Left ventricle myocardium superior (tissue), 1 donor: ENCODE measurements around the gene CD63. TPM values are rescaled to one million over a fixed set of nuclear protein-coding genes. Genes with fewer than 3 reads are reported as not detected.

Experiments used
- ATAC-seq: fragments of 200-7000 bp; cut with Tn5 transposase; one replicate; pipeline ENCODE4 v1.9.1; 2020; ENCODE audit warnings: mild to moderate bottlenecking, moderate library complexity
- DNase-seq: peaks from one replicate; pipeline ENCODE4 v3.0.0-alpha.2; 2020
- intact Hi-C: fragments of 100-400 bp; cut with micrococcal nuclease; formaldehyde crosslinking; loops from one replicate; pipeline ENCODE4 v1.11.0; 2022
- total RNA-seq: library from RNA; stranded (reverse); fragmentation: NEBNext Ultra II Directional; extraction: Animal tissue kit (Norgen Biotek cat#: 25700); gene quantifications from one replicate; pipeline ENCODE4 v1.2.1, GENCODE V29; 2021
- donor health status: DM: no; HTN: yes; CAD: no; lungs with severe emphysema.

Gene CD63
- total RNA-seq, 1 donor from 2014 or later: 733 TPM

DNA sequence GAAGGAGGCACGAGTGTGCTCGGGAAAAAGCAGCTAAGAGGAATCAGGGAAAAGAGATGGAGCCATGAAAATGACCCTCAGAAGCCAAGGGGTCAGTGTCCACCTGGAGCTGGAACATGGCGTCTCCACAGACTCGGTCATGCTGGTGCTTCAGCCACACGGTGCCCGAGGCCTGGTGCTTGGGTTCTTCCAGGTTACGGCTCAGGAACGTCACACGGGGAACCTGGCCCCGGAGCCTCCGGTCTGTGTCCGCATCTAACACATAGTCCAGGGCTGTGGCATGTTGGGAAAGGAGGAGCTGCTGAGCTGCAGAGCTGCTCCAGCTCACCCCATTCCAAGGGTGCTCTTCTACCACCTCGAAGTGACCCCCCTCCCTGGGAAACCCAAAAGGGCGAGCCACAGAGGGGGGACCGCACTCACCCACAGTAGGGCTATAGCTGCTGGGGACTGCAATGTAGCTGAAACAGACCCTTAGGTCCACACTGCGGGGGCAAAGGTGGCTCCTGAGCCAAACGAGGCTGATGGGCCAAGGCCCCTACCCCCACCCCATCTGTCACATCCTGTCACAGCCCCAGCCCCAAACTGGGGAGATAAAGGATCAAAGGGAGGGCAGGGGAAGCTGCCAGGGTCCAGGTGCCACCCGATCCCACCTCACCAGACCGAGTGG is 31.9 kb downstream of the CD63 start:
- intact Hi-C loops: no loop called here
- peak; percentile 22 for DNase-seq
- ATAC-seq: no peak

DNA sequence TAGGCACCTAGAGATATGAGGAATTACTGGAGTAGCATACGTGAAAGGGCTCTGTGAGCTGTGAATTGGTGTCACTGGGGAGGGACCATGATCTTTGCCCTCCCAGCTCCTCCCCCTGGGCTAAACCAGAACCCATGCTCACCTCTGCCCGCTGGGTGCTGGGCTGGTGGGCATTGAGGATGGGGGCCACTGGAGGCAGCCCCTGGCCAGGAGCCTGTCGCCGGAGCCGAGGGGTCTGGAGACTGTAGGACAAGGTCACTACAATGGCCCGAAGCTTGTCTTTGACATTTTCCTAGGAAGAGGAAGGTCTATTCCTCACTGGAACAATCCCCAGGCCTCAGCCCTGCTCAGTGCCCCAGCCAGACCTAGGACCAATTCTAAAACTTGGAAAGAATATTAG is 32.7 kb downstream of the CD63 start:
- ATAC-seq (no peak), DNase-seq (no peak)
- intact Hi-C loops: no loop called here

DNA sequence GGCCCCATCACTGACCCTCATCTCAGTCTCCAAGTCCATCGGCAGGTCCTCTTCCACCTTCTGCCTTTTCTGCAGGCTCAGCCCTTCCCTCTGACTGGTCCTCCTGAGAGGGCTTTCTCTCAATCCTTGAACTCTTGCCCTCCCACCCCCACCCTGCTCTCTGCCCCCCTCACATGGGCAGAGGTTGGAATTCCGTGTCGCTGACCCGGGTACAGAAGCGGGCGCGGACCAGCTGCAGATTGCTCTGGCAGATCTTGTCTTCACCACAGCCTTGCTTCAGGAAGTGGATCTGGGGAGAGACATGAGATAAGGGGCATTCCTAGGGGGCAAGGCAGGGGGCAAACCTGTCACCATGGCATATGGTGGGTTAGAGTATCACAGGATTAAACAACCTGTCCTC is 33.5 kb downstream of the CD63 start:
- ATAC-seq (no peak), DNase-seq (no peak)
- intact Hi-C loops: no loop called here

DNA sequence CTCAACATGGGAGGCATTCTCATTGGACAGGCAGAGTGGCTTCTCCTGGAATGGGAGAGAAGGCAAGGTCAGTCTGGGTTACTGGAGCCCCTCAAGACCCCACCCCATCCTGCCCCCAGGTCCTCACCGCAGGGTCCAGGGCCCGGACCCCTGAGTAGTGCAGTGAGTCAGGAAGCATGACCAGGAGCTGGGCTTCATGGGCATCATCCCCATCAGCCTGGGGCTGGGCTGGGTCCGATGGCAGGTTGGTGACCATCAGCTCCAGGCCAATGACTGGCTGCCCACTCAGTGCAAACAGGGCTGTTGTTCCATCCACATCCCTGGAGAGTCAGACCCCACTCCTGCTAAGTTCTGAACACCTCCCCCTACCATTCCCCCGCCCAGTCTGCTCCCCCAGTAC is 34.2 kb downstream of the CD63 start:
- ATAC-seq (no peak), DNase-seq (no peak)
- intact Hi-C loops: no loop called here

DNA sequence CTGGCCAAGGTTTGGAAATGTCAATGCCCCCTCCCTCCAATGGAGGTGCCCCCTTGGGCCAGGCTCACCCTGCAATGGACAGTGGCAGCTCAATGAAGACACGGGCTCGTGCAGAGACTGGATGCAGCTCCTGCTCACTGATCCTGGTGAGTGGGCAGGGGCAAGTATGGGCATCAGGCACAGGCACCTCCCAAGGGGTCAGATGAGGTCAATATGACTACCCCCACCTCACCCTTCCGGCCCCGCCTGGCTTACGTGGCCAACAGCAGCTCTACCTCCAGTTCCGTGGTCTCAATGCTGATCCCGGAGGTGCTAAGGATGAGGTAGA is 34.7 kb downstream of the CD63 start:
- ATAC-seq: no peak
- no peak for DNase-seq
- intact Hi-C loops: no loop called here

DNA sequence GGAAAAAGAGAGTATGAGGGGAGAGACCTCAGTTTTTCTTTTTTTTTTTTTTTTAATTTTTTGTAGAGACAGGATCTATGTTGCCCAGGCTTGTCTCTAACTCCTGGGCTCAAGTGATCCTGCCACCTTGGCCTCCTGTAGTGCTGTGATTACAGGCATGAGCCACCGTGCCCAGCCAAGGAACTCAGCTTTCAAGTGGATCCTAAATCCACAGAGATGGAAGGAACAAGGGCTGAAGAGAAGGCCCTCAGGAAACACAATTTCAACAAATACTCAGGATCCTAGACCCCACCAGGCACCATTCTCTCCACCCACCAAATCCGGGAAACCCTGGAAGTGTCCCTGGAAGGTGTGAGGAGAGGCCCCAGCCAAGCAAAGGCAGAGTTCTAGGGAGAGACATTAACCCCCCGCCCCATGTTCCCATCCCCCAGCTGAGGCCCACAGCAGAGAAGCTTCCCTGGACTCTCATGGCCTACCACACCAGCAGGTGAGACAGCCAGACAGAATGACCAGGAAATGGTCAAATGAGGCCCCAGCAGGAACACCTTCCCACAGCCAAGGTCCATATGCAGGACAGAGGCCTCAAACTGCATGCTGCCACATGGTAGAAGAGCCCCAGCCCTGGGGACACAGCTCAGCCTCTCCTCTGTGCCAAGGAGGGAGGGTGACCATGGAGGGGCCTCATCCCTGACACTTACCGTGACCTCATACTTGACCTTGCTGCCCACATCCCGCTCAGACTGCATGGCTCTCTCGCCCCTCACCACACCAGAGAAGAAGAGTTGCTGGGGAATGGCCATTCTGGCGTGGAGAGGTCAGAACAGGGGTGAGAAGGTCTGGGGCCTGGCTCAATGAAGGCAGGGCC is 35.3 kb downstream of the CD63 start:
- intact Hi-C loops: no loop called here
- ATAC-seq (no peak), DNase-seq (no peak)

DNA sequence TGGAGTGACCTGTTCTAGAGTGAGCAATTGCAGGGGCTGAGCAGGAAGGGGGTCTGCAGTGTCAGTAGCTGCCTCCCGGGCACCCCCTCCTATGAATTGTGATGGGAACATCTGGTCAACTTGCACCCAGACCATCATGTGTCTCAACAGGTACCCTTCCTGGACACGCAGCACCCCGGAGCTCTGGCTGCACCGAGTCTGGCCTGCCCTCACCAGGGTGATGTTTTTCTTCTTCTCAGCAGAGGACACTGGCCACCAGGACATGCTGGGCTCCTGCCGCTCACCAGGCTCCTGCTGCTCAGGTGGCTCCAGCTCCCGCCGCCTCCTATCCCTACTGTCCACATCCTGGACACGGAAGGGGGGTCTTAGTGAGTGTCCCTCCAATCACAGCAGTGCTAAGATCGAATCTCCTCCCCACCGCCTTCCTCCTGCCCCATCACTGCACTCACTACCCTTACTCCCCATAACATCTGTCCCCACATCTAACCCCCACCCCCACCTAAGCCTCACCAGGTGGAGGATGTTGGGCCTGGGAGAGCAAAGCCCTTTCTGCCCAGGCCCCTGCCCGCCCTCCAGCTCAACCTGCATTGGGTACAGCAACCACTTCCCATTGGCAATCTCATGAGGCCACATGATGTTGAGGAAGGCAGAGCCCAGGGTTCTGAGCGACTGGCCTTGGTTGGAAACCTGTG is 36.0 kb downstream of the CD63 start:
- ATAC-seq: no peak
- intact Hi-C loops: no loop called here
- no peak for DNase-seq

DNA sequence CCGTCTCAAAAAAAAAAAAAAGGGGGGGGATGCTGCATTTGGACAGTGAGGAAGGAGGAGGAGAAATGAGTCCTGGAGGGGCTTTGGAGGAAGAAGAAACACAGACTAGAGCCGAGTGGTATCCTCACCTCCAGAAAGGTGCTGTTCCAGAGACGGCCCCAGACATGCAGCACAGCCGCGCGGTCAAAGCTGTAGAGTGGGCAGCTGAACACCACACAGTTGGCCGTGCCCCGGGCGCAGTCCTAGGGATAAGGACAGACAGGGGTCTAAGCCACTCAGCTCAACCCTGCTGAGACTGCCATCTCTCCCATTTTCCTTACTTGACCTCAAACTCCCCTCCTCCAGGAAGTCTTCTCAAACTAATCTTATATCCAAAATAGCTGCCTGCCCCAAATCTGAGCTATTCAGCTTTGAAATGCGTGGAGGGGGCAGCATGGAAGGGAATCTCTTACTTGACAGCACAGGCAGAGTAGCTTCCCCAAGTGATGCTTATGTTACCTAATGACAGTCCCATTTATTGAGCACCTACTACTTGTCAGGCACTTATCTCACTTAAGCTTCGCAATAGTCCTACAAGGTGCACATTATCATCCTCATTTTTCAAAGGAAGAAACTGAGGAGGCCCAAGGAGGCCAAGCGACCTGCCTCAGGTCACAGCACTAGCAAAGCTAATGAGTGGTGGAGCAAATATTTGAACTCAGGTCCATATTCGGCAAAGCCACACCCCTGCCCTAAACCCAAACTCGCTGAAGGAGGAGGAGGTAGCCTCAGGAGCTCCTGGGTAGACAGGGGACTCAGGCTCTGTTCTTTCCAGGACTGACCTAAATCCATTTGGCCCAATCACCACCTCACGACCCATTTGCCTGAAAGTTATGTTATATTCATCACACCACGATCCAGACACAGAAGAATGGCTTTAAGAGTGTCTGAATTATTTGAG is 39.8 kb downstream of the CD63 start:
- ATAC-seq: no peak
- intact Hi-C loops: no loop called here
- no peak for DNase-seq

DNA sequence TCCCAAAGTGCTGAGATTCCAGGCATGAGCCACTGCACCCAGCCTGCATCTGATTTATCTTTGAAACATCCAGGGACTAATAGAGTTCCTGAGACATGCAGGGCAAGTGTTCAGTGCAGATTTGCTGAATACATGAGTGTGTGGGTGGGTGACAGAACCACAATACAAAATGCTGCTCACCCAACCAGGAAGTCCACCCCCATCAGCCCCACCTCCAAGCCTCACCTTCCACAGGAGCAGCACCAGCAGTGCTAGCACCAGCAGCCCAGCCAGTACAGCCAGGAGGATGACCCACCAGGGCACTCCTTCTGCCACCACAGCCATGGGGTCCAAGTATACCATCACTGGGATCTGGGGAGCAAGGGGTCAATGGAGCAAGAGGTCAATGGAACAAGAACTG is 41.1 kb downstream of the CD63 start:
- ATAC-seq (no peak), DNase-seq (no peak)
- intact Hi-C loops: no loop called here

DNA sequence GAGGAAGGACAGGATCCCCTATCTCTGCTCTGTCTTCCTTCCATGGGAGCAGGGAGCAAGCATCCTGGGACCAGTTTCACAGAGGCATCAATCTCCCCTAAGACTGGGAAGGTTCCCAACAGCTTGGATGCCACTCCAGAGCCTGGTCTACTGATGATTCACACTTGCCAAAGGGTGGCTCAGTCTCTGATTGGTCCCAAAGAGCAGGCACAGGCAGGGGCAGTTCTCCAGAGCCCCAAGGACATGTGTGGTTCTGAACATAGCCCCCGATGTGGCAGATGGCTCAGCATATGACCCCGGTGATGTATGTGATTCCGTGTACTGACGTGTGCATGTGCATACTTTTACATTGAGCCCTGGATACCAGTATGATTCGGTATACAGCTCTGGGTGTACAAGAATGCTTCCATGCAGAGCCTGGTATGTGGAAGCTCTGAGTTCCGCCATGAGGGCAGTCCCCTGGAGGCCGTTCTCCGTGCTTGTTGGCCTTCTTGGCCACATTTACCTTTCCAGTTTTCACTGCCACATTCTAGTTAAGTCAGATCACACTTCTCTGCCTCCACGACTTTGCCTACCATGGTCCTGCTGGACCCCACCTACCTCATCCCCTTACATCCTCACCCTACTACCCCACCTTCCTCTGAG is 42.3 kb downstream of the CD63 start:
- no peak for ATAC-seq
- intact Hi-C loops: no loop called here

DNA sequence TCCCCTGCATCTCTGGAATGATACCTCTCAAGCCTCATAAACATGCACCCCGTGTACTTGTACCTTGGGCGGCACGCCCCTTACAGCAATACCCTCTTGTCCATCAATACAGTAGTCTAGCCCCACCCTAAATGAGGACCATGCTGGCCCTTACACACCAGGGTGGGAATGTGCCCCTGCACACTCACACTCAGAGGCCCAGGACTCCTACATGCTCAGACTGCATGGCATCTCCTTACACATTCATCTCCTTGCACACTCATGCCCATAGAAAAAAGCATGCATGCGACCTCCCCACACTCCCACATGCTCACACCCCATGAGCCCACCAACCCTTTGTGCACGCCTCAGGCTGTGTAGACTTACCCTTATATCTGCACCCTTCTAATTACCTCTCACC is 43.1 kb downstream of the CD63 start:
- intact Hi-C loops: no loop called here

More for the DNA sequence above, 42.3 kb downstream of the CD63 start:
- DNase-seq: no peak

DNA sequence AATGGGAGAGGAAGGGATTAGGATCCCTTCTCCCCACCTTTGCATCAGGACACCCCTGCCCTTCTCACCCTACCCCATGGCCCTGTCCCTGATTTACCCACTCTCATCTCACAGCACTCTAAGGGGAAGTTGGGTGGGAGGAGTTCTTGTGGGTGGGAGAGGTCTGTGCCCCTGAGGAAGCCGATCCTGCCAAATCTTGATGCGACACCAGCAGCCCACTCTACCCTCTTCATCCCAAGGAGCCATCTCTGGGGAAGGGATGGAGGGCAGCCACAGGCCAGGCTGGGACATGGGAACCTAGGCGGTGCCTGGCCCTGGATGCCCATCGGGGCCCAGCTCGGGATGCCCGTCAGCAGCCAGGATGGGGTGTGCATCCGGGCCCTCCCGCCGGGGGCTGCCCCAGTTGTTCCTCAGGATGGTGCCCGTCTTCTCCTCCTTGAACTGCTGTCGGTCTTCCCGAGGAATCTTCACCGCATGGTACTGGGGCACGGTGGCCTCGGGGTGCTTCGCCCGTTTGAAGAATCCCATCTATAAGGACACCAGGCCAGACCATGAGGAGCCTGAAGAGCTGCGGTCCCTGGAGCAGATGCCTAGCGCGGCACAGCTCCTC is 43.9 kb downstream of the CD63 start:
- DNase-seq (no peak), ATAC-seq (no peak)
- intact Hi-C loops: no loop called here

More for the DNA sequence above, 43.1 kb downstream of the CD63 start:
- ATAC-seq (no peak), DNase-seq (no peak)

DNA sequence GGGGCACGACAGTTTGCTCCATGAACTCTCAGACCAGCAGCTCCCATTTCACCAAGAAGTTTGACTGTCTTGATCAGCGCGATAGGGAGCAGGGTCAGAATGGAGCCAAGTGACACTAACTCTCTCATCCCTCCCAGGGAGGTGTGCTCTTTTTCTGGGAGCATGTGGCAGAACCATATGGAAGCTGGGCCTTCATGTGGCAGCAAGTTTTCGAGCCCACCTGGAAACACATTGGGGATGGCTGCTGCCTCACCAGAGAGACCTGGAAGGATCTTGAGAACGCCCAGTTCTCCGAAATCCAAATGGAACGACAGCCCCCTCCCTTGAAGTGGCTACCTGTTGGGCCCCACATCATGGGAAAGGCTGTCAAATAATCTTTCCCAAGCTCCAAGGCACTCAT is 45.1 kb downstream of the CD63 start:
- DNase-seq (no peak), ATAC-seq (no peak)
- intact Hi-C loops: no loop called here

DNA sequence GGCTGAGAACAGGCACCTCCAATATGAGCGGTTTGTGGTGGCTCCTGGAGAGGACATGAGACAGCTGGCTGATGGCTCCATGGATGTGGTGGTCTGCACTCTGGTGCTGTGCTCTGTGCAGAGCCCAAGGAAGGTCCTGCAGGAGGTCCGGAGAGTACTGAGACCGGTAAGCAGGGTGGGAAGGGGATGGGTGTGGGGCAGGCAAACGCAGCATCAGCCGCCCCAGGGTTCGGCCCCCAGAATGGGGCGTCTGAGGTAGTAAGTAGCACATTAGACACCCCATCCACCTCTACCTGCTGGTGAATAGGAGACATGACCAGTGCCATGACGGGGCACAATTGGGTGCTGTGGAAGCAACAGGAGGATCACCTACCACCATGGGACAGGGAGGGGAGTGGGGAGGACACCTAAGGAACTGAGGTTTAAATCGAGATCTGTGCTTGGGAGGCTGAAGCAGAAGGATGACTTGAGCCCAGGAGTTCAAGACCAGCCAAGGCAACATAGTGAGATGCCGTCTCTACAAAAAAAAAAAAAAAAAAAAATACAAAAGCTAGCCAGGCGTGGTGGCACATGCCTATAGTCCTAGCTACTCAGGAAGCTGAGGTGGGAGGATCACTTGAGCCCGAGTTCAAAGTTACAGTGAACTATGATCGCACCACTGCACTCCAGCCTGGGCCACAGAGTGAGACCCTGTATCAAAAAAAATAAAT is 46.6 kb downstream of the CD63 start:
- peak; percentile 1 for ATAC-seq
- DNase-seq: no peak
- intact Hi-C loops: no loop called here

DNA sequence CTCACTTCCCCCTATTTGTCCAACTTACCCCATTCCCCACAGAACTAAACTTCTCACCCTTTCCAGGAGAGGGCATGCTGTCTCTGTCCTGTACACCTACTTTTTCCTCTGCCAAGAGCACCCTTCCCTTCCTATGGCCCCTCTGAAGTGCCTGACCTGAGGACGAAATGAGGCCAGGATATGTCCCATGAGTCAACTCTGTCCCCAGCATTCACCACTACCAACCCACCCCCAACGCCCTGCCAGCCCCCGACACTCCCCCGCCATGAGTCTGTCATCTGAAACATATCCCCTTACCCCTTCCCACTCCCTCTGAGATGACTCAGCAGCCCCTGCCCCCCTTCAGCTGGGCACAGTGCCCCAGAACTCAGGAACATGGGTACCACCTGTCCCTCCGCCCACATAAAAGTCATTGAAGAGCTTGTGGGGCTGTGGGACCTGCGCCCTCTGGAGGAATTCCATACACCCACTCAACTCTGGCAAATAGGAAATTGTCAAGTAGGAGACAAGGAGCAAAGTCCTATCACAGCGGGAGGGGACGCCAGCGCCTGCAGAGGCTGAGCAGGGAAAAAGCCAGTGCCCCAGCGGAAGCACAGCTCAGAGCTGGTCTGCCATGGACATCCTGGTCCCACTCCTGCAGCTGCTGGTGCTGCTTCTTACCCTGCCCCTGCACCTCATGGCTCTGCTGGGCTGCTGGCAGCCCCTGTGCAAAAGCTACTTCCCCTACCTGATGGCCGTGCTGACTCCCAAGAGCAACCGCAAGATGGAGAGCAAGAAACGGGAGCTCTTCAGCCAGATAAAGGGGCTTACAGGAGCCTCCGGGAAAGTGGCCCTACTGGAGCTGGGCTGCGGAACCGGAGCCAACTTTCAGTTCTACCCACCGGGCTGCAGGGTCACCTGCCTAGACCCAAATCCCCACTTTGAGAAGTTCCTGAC is 47.4 kb downstream of the CD63 start:
- DNase-seq: peak; percentile 74
- peak; percentile 85 for ATAC-seq
- intact Hi-C loops: no loop called here

DNA sequence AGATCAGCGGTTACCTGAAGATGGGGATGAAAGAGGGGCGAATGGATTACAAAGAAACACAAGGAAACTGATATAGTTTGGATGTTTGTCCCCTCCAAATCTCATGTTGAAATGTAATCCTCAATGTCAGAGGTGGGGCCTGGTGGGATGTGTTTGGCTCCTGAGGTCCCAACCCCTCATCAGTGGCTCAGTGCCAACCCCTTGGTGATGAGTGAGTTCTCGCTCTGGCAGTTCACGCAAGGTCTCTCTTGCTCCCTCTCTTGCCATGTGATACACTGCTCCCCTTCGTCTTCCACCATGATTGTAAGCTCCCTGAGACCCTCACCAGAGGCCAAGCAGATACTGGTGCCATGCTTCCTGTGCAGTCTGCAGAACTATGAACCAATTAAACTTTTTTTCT is 49.1 kb downstream of the CD63 start:
- DNase-seq (no peak), ATAC-seq (no peak)
- intact Hi-C loops: no loop called here

DNA sequence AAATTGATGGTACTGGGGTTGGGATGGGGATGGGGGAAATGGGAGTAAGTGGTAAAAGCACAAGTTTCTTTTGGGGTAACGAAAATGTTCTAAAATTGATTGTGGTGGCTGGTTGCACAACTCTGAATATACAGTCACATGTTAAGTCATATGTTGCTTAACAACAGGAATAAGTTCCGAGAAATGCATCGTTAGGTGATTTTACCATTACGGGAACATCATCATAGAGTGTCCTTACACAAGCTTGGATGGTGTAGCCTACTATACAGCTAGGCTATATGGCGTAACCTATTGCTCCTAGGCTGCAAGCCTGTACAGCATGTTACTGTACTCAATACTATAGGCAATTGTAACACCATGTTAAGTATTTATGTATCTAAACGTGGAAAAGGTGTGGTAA is 52.1 kb downstream of the CD63 start:
- intact Hi-C loops: no loop called here
- ATAC-seq: no peak
- DNase-seq: no peak
